ENCODE measurements around the gene CACNA1C. TPM values are rescaled to one million over a fixed set of nuclear protein-coding genes. Genes with fewer than 3 reads are reported as not detected.

CACNA1C gene
- total RNA-seq, 1 experiment from 2014 or later, result not detected

- TF ChIP-seq, protein P1, sequence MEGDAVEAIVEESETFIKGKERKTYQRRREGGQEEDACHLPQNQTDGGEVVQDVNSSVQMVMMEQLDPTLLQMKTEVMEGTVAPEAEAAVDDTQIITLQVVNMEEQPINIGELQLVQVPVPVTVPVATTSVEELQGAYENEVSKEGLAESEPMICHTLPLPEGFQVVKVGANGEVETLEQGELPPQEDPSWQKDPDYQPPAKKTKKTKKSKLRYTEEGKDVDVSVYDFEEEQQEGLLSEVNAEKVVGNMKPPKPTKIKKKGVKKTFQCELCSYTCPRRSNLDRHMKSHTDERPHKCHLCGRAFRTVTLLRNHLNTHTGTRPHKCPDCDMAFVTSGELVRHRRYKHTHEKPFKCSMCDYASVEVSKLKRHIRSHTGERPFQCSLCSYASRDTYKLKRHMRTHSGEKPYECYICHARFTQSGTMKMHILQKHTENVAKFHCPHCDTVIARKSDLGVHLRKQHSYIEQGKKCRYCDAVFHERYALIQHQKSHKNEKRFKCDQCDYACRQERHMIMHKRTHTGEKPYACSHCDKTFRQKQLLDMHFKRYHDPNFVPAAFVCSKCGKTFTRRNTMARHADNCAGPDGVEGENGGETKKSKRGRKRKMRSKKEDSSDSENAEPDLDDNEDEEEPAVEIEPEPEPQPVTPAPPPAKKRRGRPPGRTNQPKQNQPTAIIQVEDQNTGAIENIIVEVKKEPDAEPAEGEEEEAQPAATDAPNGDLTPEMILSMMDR (conservative IDR thresholded peaks at IDR 0.05), result no peak
- TF ChIP-seq EZH2 (IDR thresholded peaks at IDR 0.05; ENCODE audit: low read depth), result no peak
- CTCF ChIA-PET, result no interaction called here
Observed at GRCh38 chr12:2325519-2325918, 272.7 kb downstream of the CACNA1C start.

GRCh38 chr12:2326470-2326869, 273.7 kb downstream of the CACNA1C start:
- CTCF ChIA-PET, result no interaction called here
- no TSS peak for BruUV-seq (replicated peaks)

More at GRCh38 chr12:2325519-2325918, 272.7 kb downstream of the CACNA1C start:
- Histone ChIP-seq H3K9me2 (ENCODE audit: insufficient read depth) (no peaks in the 10 kb centered on the region), H3K79me2 (ENCODE audit: low read depth) (no peaks in the 10 kb centered on the region), H3F3A (ENCODE audit: insufficient read depth, low read depth) (no peaks in the 10 kb centered on the region), H3K4me3 (no peak overlapping the region), H3K36me3 (ENCODE audit: low read depth) (no peaks in the 10 kb centered on the region), H3K9me3 (ENCODE audit: insufficient read depth, low read depth) (no peaks in the 10 kb centered on the region), H3K27me3 (ENCODE audit: insufficient read depth, low read depth) (peaks cover 100% of the 10 kb centered on the region), H3K27ac (no peak overlapping the region), H3K4me2 (no peak overlapping the region), H3K4me1 (replicated peaks; ENCODE audit: insufficient read depth) (no peaks in the 10 kb centered on the region), H4K20me1 (ENCODE audit: insufficient read depth) (0 out of 2 replicates have a peak, but pooled peaks cover 6% of the 10 kb centered on the region), H2AFZ (no peak overlapping the region)
- no TSS peak for BruUV-seq (replicated peaks)
- POLR2A ChIA-PET (ENCODE audit: unreplicated experiment), result no interaction called here
- no peak for DNase-seq
- intact Hi-C loops (cut with micrococcal nuclease; ENCODE audit: unreplicated experiment), result no loop called here

DNA sequence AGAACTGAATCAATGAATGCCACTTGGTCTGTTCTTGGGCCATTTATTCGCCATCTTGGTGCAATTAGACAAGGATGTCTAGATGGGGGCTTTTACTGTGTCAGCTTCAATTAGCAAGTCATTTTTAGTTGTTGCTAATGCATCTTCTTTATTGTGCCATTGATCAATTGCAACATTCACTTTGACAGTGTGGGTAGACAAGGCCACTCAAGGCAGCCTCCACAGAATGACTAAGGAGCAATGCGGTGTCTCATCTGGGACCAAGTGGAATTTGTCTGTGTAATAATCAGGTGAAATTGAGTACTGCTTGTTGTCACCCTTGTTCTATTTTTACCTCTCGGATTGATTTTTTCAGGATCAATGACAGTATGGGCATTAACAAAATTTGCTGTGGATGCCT, 275.9 kb downstream of the CACNA1C start:
- ChIA-PET CTCF (no interaction called here), POLR2A (ENCODE audit: unreplicated experiment) (no interaction called here)
- Histone ChIP-seq H3K27ac (no peak overlapping the region), H3K36me3 (ENCODE audit: low read depth) (no peaks in the 10 kb centered on the region), H3F3A (ENCODE audit: insufficient read depth, low read depth) (no peaks in the 10 kb centered on the region), H3K9me3 (ENCODE audit: insufficient read depth, low read depth) (no peaks in the 10 kb centered on the region), H4K20me1 (ENCODE audit: insufficient read depth) (0 out of 2 replicates have a peak, but pooled peaks cover 6% of the 10 kb centered on the region), H3K9me2 (ENCODE audit: insufficient read depth) (no peaks in the 10 kb centered on the region), H3K4me3 (no peak overlapping the region), H3K4me1 (replicated peaks; ENCODE audit: insufficient read depth) (no peaks in the 10 kb centered on the region), H3K27me3 (ENCODE audit: insufficient read depth, low read depth) (peaks cover 97% of the 10 kb centered on the region), H3K4me2 (no peak overlapping the region), H2AFZ (no peak overlapping the region), H3K79me2 (ENCODE audit: low read depth) (no peaks in the 10 kb centered on the region)
- TF ChIP-seq, protein P1 (conservative IDR thresholded peaks at IDR 0.05), result no peak
- no peak for TF ChIP-seq EZH2 (IDR thresholded peaks at IDR 0.05; ENCODE audit: low read depth)
- no TSS peak for BruUV-seq (replicated peaks)
- DNase-seq, result no peak
- intact Hi-C loops (cut with micrococcal nuclease; ENCODE audit: unreplicated experiment), result no loop called here

More at GRCh38 chr12:2326470-2326869, 273.7 kb downstream of the CACNA1C start:
- Histone ChIP-seq H4K20me1 (ENCODE audit: insufficient read depth) (0 out of 2 replicates have a peak, but pooled peaks cover 6% of the 10 kb centered on the region), H3K36me3 (ENCODE audit: low read depth) (no peaks in the 10 kb centered on the region), H3K27ac (no peak overlapping the region), H3K27me3 (ENCODE audit: insufficient read depth, low read depth) (peaks cover 100% of the 10 kb centered on the region), H3K9me2 (ENCODE audit: insufficient read depth) (no peaks in the 10 kb centered on the region), H3K4me3 (no peak overlapping the region), H3K4me2 (no peak overlapping the region), H3K9me3 (ENCODE audit: insufficient read depth, low read depth) (no peaks in the 10 kb centered on the region), H2AFZ (no peak overlapping the region), H3K79me2 (ENCODE audit: low read depth) (no peaks in the 10 kb centered on the region), H3F3A (ENCODE audit: insufficient read depth, low read depth) (no peaks in the 10 kb centered on the region), H3K4me1 (replicated peaks; ENCODE audit: insufficient read depth) (no peaks in the 10 kb centered on the region)
- DNase-seq, result no peak
- POLR2A ChIA-PET (ENCODE audit: unreplicated experiment), result no interaction called here
- TF ChIP-seq EZH2 (IDR thresholded peaks at IDR 0.05; ENCODE audit: low read depth), result no peak
- TF ChIP-seq, protein P1 (conservative IDR thresholded peaks at IDR 0.05), result no peak
- intact Hi-C loops (cut with micrococcal nuclease; ENCODE audit: unreplicated experiment), result no loop called here

All from PC-9 (cell line).